HG03097 (cell line): ENCODE data around the gene RTL10.

Experiments used
- ATAC-seq: cut with Tn5 transposase; IDR thresholded peaks from one replicate; pipeline ENCODE4 v1.9.1; 2021; ENCODE audit not compliant: unreplicated experiment, low FRiP score

Gene RTL10

DNA sequence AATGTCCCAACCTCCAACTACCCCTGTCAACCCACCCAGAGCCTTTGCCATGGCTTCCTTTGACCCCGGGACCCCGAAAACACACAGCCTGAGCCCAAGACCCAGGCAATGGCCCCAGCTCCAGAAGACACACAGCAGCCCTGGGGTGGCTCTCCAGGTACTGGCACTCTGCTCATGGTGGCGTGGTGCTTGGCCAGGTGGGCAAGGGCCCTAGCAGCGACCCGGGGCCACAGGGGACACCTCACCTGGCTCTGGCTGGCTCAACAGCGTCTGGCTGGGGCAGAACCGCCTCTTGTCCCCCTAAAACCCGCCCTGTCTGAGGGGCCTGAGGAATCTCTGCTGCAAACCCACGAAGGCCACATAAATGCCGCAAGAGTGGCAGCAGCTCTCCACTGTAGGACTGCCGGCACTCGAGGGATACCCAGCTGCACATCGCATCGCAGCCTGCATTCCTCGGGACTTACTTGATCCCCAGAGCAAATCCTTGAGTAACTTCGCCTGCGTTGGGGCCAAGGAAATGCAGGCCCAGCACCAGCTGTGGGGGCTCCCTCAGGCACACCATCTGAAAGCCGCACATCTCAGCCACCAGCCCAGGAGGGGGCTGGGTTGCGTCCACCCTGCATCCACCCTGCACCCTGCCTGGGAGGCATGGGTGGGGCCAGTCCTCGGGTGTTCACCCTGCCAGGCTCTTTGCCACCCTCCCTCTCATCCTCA lies 23.1 kb upstream of the RTL10 start:
- ATAC-seq: no peak

DNA sequence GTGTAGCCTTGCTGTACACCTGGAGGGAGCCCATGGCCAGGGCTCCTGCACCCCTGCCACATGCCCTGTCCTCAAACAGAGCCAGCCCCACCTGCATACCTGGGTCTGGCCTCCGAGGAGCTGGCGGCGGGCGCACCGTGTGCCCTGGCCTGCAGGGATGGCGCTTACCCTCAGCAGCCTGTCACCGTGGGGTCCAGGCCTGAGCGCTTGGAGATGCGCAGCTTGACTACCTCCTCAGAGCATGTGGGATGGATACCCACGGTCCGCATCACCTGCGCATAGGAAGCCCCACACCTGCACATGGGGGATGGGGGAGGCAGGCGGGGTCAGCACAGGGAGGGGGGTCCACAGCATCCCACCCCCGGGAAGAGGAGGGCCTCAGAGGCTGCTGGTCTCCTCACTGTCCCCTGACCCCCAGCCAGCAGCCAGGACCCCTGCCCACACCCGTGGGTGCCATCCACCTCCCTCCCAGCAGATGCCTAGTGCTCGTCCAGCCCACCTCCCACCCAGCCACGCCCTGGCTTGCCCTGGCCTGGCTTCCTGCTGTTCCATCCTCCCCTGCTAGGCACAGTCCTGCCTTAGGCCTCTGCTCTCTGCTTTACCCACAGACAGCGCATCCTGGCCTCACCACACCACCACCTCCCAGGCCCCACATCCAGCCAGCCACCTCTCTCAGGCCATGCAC lies 22.4 kb upstream of the RTL10 start:
- ATAC-seq: no peak

DNA sequence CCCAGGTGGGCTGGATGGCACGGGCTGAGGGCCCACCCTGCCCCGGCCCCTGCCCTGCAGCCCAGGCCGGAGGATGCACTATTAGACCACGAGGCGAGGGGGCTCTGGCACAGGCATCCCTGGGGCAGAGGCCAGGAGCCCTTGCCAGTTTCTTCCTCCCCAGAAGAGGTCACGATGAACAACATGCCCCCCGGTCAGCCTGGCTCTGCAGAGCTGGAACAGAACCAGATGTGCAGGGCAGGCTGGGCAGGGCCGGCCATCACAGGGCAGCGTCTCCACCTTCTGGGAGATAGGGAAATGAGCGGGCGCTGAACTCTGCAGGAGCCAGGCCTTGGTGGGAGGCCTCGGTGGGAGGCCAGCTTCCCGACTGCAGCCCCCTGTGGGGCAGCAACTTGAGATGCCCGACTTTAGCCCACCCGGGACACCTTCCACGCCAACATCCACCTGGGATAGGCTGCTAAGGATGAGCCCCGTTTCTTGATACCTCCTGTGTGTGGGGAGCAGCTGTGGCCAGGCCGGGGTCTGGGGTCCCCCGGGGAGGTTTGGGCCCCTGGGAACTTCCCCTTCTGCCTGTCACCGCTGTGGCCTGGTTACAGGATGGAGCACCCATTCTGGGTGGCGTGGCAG lies 21.8 kb upstream of the RTL10 start:
- no peak for ATAC-seq

DNA sequence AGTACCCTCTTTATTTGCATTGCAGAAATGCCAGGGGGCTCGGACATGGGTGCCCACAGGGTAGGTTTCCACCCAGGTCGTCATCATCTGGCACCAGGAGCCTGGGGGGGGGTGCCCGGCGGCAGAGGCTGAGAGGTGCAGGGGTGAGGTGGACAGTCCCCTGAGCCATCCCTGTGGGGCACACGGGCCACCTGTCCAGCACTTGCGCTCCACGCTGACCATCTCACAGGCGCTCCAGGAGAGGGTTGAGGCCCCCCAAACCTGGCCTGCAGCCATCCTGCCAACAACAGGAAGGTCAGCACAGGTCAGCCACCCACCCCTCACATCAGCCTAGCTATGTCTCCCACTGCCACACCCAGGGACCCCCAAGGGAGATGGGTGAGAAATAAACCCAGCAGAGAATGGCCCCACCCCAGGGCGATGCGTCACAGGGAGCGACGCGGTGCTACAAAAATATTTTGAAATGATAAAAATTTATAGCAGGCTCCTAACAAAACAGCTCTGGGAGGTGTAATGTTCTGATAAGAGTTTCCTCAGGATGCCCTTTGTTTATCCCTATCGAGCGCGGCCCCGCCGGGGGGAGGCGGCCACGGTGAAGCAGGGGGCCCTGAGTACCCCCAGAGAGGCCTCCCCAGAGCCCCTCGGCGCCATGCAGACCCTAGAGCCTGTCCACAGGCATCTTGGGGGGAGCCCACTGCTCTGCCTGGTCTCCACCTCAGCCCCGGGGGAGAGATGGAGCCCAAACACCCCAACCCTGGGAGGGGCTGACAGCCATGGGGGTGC lies 21.0 kb upstream of the RTL10 start:
- no peak for ATAC-seq

DNA sequence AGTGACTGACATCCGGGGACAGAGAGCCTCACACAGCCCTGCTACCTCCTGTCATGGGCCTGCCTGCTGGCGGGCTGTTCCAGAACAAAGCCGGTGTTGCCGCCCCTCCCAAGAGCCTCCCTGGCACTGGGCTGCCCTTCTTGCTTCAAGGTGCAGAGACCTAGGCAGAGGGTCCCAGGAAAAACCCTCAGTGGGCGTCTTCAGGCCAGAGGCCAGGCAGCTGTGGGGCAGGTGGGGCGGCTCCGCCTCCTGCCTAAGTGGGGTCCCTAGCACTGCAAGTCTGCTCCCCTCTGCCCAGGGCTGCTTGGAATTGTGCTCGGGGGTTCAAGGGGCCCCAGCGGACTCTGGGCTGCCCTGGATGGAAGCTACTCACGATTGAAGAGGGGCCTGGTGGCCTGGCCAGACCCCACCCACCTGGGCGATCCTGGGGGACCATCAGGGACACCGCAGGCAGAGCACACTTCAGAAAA lies 20.4 kb upstream of the RTL10 start:
- no peak for ATAC-seq

DNA sequence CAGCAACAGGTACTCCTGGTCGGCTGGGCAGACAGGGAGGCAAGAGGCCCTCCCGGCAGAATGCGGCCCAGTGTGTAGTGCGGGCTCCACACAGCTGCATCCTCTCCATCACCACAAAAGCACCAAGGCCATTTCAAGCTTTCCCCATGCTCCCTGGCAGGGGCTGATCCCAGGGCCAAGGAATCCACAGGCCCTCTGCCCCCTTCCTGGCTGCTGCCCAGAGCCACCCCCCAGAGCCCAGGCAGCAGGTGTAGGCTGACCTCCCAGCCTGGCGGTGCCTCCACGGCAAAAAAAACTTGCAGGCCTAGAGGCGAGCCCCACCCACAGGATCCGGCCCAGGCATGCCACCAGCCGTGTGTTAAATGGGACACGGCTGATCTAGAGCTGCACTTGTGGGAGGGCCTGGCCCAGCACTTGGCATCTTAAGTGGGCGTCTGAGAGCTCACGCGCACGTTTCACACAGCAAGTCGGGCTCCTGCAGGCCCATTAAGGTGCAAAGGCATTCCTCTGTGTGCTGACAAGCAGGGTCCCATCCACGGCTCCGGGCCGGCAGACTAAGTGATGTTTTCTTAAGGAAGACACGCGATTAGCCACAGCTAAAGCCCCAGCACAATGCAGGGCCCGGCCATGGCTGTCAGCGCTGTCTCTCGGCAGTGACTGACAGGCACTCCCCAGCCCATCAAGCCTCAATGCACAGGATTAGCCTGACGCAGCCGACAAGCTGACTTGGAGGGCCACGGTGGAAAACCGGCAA lies 19.8 kb upstream of the RTL10 start:
- ATAC-seq: no peak

DNA sequence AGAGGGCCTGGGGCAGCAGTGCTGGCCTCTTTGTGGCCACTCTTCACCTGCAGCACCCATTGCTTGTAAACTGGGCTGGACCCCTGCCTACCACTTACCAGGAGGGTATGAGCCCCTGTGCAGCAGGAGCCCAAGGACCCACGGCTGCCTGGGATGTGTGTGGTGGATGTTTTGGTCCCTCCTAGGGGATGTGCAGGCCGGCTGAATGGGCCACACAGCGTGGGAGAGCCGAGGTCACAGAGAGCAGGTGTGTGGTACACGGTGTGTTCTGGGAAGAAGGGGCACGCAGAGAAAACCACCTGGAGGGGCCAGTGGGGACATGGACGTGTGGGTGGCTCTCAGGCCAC lies 19.3 kb upstream of the RTL10 start:
- no peak for ATAC-seq

DNA sequence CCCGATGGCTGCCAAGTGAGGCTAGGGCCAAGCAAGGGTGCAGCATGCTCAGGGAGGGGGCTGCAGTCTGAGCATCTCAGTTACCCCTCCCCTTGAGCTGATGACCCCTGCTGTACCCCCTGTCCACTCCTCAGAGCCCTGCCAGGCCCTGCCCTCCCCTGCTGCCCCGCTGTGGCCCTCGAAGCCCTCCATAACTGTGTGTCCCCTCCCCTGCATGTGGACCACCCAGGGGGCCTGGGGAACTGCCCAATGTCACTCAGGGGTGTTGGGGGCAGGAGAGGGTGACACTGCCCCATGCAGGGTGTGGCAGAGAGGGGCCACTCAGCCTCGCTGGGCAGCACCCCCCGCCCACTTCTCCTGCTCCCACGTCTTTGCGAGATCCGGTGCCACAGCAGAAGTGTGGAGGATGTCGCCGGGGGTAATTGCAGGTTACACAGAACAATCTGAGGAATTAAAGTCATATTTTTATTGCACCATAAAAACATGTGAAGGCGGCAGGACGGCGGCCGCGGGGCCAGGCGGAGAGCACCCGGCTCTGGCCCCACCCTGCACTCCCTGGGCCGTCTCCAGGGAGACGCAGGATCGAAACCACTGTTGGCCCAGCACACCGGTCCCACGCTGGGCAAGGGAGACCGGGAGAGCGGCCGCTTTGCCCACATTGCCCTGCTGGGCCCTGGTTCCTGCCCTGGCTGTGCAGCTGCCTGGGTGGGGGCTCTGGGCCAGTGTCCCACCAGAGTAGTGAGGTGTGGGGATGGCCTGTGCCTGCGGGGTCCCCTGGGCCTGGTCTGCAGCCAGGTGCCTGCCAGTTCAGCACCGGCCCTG lies 18.7 kb upstream of the RTL10 start:
- no peak for ATAC-seq

DNA sequence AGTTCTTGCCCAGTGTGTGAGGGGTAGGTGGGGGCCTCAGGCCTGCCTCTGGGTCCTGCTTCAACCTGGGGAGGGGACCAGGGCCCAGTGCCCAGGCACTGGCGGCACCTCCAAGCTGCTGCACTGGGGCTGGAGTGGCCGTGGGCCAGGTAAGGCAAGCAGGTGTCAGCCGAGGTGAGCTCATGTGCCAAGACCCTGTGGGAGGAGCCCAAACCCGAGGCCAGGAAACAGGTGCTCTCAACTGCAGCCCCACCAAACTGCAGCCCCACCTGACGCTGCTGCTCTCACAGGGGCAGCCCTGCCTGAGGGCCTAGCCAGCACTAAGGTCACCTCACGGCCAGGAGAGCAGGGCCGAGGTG lies 18.1 kb upstream of the RTL10 start:
- ATAC-seq: no peak

DNA sequence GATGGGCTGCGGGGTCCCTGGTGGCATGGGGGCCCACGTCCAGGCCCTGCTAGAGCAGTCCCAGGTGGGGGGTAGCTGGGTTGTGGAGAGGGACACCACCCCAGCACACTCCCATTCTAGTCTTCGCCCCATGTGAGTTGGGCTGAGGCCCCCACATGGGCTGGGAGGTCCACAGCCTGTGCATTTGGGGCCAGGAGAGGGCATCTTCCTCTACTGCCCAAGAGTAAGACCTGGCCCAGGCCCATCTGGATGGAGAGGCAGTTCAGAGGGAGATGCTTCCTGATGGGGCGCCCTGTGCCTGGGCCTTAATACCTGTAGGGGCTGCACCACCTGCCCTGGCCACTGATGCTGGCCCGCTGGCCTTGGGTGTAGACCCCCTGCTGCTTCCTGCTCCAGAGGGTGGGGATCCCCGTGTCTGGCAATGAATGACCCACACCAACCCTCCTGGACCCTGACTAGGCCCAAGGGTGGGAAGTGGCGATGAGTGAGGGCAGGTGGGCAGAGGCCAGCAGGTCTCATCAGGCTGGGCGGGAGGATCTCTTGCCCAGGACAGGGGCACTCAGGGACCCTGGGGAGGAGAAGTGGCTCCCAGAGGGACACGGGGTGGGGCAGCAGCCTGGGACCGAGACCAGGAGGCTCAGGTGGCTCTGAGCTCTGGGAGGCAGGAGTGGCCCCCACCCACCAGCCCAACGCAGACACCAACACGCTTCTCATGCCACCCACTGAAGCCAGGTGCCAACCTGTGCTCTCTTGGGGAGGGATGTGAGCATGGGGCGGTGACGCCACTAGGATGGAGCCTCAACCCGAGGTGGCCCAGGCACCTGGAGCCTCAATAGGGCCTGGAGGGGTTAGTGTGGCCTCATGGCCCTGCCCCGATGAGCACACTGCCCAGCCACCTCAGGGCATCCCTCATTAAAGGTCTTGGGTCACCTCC lies 17.4 kb upstream of the RTL10 start:
- ATAC-seq: no peak

DNA sequence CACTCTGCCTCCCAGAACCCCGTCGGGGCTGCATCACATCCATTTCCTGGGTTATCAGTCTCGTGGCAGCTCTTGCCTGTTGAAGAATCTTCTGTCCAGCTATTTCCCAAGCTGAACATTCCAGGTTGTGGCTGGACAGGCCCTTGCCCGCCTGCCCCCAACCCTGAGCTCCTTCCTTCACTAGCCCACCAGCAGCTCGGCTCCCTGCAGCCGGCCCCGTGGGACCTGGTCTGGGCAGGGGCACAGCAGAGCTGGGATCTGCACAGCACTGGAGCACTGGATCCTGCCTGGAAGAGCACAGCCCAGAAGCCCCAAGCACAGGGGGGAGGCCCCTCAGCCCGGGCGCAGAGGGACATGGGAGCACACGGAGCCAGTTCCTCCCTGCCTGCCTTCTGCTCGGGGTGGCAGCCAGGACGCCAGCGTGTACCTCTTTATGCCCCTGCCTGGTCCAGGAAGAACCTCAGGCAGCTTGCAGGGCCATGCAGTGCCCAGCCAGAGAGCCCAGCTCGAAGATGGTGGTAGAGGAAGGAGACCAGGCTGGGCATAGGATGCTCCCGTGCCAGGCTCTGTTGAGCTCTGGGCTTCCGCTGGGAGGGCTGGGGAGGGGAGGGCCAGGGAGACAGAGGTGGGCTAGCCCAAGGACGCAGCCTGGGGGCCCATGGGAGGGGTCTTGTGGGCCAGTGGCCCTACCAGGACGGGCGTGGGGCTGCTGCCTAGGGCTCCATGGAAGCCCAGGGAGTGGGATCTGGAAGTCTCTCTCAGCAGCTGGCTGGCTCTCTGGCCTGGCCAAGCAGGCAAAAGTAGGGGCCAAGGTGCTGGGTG lies 16.6 kb upstream of the RTL10 start:
- no peak for ATAC-seq

DNA sequence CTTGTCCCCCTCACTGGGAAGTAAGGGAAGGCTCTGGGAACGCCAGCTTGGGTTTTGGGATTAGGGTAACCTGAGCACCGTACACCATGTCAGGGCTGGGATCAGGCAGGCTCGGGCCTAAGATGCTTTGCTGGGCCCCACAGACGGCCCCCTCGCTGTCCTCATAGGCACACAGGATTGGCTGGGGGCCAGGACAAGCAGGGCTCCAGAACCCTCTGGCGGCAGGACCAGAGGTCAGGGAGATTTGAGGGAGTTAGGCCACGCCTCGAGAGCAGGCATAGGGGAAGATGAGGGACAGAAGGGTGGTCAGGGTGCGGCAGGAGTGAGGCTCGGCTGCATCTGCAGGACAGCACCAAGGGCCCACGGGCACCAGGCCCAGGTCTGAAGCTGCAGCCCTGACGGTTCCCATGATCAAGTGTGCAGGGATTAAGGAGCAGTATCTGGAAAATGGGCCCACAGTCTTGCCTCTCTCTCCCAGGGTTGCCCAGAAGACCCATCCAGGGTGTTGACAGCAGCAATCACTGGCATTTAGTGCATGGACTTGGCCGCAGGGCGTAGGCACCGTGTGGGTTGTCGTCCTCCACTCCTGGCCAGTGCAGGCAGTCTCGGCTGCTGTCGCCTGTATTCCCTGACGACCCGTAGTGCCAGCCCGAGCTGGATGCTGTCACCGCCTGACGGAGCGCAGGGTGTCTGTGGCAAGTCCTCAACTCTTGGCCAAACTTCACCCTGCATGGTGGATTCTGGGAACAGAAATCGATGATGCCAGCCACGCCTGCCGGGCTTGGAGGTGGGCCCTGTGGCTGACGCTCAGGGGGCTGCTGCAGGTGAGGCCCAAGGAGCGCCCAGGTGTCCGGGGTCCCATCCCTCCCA lies 15.7 kb upstream of the RTL10 start:
- no peak for ATAC-seq

DNA sequence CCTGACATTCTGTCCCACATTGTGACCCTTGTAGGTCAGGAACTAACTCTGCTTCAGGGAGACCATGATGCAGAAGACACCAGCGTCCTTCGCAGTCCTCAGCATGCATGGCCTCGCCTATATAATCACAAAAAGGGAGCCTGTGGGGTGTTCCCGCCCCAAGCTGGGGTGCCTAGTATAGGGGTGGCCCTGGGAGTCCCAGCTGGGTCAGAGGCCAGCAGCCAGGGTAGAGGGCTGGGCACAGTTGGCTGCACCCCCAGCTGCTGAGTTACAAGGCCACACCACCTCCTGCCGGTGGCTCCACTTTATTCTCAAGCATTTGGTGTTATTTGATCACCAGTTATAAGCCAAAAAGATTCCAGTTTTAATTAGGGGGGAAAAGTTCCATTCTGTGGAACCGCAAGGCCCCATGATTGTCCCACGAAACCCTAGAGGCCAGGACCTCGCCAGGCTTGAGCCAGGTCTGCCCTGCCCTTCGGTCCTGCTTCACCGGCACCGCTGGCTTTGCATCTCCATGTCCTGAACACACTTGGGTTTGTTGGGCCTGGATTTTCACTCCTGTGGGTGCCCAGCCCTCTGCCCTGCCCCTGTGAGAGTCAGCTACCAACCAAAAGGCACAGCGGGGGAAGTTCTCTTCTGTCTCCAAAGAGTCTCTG lies 15.0 kb upstream of the RTL10 start:
- ATAC-seq: no peak

DNA sequence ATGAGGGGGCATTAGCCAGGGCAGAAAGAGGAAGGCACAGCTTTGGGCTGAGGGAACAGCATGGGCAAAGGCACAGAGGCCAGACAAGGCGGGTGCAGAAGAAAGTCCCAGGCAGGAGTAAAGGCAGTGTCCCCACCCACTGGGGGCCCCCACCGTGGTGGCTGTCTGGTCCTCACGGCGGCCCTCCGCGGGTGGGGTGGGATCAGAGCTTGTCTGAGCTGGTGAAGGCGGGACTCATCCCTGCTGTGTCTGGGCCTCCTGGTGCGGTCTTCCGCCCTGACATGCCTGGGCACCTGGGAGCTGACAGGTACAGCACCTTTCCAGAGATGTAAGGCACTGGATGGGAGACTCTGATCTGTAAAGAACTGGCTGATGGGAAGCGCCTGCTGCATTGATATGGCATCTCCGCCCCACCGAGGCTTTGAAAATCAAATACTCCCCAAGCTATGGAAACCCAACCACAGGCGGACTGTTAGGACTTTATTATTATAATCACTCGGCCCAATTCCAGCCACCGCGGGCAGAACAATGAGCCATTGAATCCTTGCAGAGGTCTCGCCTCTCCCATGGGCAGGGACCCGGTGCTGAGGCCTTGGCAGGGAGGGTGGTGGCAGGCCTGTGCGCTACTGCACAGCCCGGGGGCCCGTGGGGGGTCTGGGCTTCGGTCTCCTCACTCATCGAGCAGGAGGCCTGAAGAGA lies 14.2 kb upstream of the RTL10 start:
- ATAC-seq: no peak

DNA sequence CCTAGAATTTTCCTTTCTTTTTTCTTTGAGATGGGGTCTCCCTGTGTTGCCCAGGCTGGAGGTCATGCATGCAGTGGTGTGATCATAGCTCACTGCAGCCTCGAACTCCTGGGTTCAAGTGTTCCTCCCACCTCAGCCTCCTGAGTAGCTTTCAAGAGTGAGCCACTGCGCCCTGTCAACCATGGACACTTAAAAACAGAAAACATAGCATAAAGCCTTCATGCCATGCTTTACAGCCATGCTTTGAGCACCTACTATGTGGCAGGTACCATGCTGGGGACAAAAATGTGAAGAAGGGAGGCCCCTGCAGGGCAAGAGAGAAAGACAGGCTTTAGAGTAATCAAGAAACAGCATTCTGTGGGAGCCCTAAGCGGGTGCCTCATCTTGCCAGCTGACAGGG lies 13.7 kb upstream of the RTL10 start:
- ATAC-seq: no peak

DNA sequence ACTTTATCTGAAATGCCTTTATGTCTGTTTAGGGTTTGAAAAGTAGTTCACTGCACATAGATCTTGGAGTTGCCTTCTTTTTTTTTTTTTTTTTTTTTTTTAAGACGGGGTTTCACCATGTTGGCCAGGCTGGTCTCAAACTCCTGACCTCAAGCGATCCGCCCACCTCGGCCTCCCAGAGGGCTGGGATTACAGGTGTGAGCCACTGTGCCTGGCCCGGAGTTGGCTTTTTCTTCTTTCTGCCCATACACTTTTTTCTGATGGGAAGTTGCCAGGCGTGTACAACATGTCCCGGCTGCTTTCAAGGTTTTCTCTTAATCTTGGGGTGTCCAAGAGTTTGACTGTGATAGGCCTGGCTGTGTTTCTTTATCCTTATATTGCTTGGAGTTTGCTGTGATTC lies 12.9 kb upstream of the RTL10 start:
- no peak for ATAC-seq
